HepG2 (cell line): ENCODE results near the gene DENND4A. TPM values are rescaled to one million over a fixed set of nuclear protein-coding genes. Genes with fewer than 3 reads are reported as not detected.

Source experiments
- CEBPB ChIP-seq: IDR thresholded peaks from 2 replicates; pipeline ENCODE4 v1.6.1; 2011; ENCODE audit warnings: low read depth, low read length, improper control_type of control experiment, borderline replicate concordance
- CEBPG ChIP-seq: IDR thresholded peaks from 2 replicates; pipeline ENCODE4 v1.6.1; 2016
- KDM5A ChIP-seq: fragments of 200-600 bp; sonication (generic); IDR thresholded peaks from 2 replicates; pipeline ENCODE4 v1.7.0; 2018; ENCODE audit warnings: antibody characterized with exemption, mild to moderate bottlenecking, low read length, borderline replicate concordance
- KDM5B ChIP-seq: sonication (generic); formaldehyde crosslinking; IDR thresholded peaks from 2 replicates; pipeline ENCODE4 v1.4.0; 2020; ENCODE audit warnings: missing genetic modification reagents, mild to moderate bottlenecking, borderline replicate concordance
- MEIS1 ChIP-seq: sonication (generic); formaldehyde crosslinking; IDR thresholded peaks from 2 replicates; pipeline ENCODE4 v1.9.0; 2021; ENCODE audit warnings: mild to moderate bottlenecking, missing genetic modification reagents, moderate library complexity, borderline replicate concordance
- NFYB ChIP-seq: sonication (generic); formaldehyde crosslinking; IDR thresholded peaks from 2 replicates; pipeline ENCODE4 v1.4.0; 2020; ENCODE audit warnings: missing genetic modification reagents
- ZNF136 ChIP-seq: sonication (generic); formaldehyde crosslinking; IDR thresholded peaks from 2 replicates; pipeline ENCODE4 v1.8.1; 2022; ENCODE audit warnings: low read depth, mild to moderate bottlenecking, moderate library complexity, missing genetic modification reagents
- ZNF510 ChIP-seq: sonication (generic); formaldehyde crosslinking; IDR thresholded peaks from 2 replicates; pipeline ENCODE4 v1.4.0; 2020; ENCODE audit warnings: low read depth, mild to moderate bottlenecking, missing genetic modification reagents
- ZNF569 ChIP-seq: sonication (generic); formaldehyde crosslinking; IDR thresholded peaks from 2 replicates; pipeline ENCODE4 v1.5.0; 2020; ENCODE audit warnings: mild to moderate bottlenecking, missing genetic modification reagents, moderate library complexity, borderline replicate concordance
- polyA plus RNA-seq, 8 experiments: library from polyadenylated mRNA; depleted of rRNA in 3 of 8; stranded (reverse) in 7 of 8; unstranded in 1 of 8; fragments of >200 nt; fragmentation: Illumina TruSeq in 4 of 8; extraction: Trizol in 4 of 8; gene quantifications; 2 replicates each; pipeline versions ENCODE4 v1.2.1 to v1.2.3, GENCODE V29; 2011 to 2016; ENCODE audit warnings: low read depth in 4 of 8, missing spikeins in 1 of 8, mixed read lengths in 1 of 8; ENCODE audit not compliant: insufficient read depth in 1 of 8
- total RNA-seq, 5 experiments: library from RNA; depleted of rRNA; stranded (reverse); fragments of >200 nt; fragmentation: Illumina TruSeq; extraction: Trizol; gene quantifications; 2 replicates each; pipeline ENCODE4 v1.2.3, GENCODE V29; 2016; ENCODE audit warnings: low read depth in 1 of 5
- TF ChIP-seq, protein P1 (sequence below): sonication (generic); formaldehyde crosslinking; IDR thresholded peaks from 2 replicates; pipeline ENCODE4 v1.4.0; 2020; ENCODE audit warnings: mild to moderate bottlenecking, missing genetic modification reagents
- TF ChIP-seq, protein P2 (sequence below): sonication (generic); formaldehyde crosslinking; IDR thresholded peaks from 2 replicates; pipeline ENCODE4 v1.4.0; 2020; ENCODE audit warnings: missing genetic modification reagents

The DENND4A gene
- total and polyA plus RNA-seq, 2 of the 13 experiments (the other 11 are each of a cell fraction or from before 2014, with no cell fraction given), result 13.2 to 18.6 TPM

DNA sequence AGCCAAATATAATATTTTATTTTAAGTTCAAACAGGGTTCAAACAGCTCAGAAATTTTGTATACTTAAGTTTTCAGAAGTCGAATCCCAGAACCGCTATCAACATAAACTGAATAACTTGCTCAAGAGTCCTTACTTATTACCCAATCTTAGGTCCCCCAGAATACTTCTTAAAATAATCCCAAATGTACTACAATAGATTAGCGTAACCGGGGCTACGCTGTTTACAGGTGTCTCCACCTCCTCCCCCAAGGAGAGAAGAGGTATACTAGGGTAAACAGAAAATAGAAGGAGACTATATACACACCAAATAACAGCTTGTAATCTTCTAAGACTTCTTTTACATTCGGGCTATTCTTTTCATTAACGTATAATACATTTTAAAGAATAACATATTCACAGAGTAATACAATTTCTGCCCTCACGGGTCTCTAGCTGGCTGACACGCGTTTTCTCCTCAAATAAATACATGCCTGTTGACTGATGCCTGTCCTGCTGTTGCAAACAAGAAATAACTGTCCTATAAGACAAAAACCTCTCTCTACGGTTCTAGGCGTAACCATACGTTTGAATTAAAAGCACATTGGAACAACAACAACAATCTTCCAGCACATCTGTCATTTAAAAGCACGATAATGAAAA is 1.3 kb downstream of the DENND4A start (continued):
- TF ChIP-seq, protein P1, sequence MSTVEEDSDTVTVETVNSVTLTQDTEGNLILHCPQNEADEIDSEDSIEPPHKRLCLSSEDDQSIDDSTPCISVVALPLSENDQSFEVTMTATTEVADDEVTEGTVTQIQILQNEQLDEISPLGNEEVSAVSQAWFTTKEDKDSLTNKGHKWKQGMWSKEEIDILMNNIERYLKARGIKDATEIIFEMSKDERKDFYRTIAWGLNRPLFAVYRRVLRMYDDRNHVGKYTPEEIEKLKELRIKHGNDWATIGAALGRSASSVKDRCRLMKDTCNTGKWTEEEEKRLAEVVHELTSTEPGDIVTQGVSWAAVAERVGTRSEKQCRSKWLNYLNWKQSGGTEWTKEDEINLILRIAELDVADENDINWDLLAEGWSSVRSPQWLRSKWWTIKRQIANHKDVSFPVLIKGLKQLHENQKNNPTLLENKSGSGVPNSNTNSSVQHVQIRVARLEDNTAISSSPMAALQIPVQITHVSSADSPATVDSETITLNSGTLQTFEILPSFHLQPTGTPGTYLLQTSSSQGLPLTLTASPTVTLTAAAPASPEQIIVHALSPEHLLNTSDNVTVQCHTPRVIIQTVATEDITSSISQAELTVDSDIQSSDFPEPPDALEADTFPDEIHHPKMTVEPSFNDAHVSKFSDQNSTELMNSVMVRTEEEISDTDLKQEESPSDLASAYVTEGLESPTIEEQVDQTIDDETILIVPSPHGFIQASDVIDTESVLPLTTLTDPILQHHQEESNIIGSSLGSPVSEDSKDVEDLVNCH (CRISPR knock-in tag), result no peak
- TF ChIP-seq CEBPG (CRISPR knock-in tag) (peak; percentile 51), KDM5A (0 out of 2 replicates have a peak, but pooled peaks have one; percentile 14), NFYB (CRISPR knock-in tag) (no peak), KDM5B (CRISPR knock-in tag) (no peak), ZNF569 (CRISPR knock-in tag) (no peak), ZNF510 (CRISPR knock-in tag) (no peak), CEBPB (peak; percentile 75), ZNF136 (CRISPR knock-in tag) (no peak), MEIS1 (CRISPR knock-in tag) (no peak)
- TF ChIP-seq, protein P2, sequence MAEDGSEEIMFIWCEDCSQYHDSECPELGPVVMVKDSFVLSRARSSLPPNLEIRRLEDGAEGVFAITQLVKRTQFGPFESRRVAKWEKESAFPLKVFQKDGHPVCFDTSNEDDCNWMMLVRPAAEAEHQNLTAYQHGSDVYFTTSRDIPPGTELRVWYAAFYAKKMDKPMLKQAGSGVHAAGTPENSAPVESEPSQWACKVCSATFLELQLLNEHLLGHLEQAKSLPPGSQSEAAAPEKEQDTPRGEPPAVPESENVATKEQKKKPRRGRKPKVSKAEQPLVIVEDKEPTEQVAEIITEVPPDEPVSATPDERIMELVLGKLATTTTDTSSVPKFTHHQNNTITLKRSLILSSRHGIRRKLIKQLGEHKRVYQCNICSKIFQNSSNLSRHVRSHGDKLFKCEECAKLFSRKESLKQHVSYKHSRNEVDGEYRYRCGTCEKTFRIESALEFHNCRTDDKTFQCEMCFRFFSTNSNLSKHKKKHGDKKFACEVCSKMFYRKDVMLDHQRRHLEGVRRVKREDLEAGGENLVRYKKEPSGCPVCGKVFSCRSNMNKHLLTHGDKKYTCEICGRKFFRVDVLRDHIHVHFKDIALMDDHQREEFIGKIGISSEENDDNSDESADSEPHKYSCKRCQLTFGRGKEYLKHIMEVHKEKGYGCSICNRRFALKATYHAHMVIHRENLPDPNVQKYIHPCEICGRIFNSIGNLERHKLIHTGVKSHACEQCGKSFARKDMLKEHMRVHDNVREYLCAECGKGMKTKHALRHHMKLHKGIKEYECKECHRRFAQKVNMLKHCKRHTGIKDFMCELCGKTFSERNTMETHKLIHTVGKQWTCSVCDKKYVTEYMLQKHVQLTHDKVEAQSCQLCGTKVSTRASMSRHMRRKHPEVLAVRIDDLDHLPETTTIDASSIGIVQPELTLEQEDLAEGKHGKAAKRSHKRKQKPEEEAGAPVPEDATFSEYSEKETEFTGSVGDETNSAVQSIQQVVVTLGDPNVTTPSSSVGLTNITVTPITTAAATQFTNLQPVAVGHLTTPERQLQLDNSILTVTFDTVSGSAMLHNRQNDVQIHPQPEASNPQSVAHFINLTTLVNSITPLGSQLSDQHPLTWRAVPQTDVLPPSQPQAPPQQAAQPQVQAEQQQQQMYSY (CRISPR knock-in tag), result no peak
- TF ChIP-seq, all 625 proteins: peak for 12
